Loucy (cell line): ENCODE data around the gene CLMN.

Experiments
- H2AFZ ChIP-seq: fragments of 200-600 bp; sonication (generic); 2 replicates; pipeline ENCODE4 v1.6.0; 2016; ENCODE audit warnings: antibody characterized with exemption, mild to moderate bottlenecking, low read length, moderate library complexity
- H3F3A ChIP-seq: fragments of 200-600 bp; 2 replicates; pipeline ENCODE4 v1.6.0; 2016; ENCODE audit warnings: antibody characterized with exemption, low read depth, mild to moderate bottlenecking
- H3K27me3 ChIP-seq: fragments of 200-600 bp; sonication (generic); 2 replicates; pipeline ENCODE4 v1.6.1; 2014; ENCODE audit warnings: low read length, mild to moderate bottlenecking; ENCODE audit not compliant: insufficient read depth, poor library complexity, severe bottlenecking
- H3K36me3 ChIP-seq: fragments of 200-600 bp; sonication (generic); 2 replicates; pipeline ENCODE4 v1.6.1; 2016; ENCODE audit warnings: low read length; ENCODE audit not compliant: insufficient read depth
- H3K4me1 ChIP-seq: fragments of 200-600 bp; sonication (generic); 2 replicates; pipeline ENCODE4 v1.5.1; 2014; ENCODE audit warnings: low read length, mild to moderate bottlenecking; ENCODE audit not compliant: insufficient read depth, poor library complexity, severe bottlenecking
- H3K4me2 ChIP-seq: fragments of 200-600 bp; sonication (generic); 2 replicates; pipeline ENCODE4 v1.6.0; 2014; ENCODE audit warnings: antibody characterized with exemption, low read length, low read depth, mild to moderate bottlenecking; ENCODE audit not compliant: poor library complexity, severe bottlenecking
- H3K4me3 ChIP-seq: fragments of 200-600 bp; sonication (generic); 2 replicates; pipeline ENCODE4 v1.5.1; 2014; ENCODE audit warnings: low read length, mild to moderate bottlenecking, mixed read lengths; ENCODE audit not compliant: poor library complexity, severe bottlenecking
- H3K79me2 ChIP-seq: fragments of 200-600 bp; sonication (generic); 2 replicates; pipeline ENCODE4 v1.6.1; 2014; ENCODE audit warnings: low read length; ENCODE audit not compliant: insufficient read depth
- H3K9ac ChIP-seq: fragments of 200-600 bp; sonication (generic); 2 replicates; pipeline ENCODE4 v1.6.0; 2014; ENCODE audit warnings: mild to moderate bottlenecking, low read depth, low read length, moderate library complexity; ENCODE audit not compliant: poor library complexity, severe bottlenecking
- H3K9me2 ChIP-seq: fragments of 200-600 bp; sonication (generic); replicated peaks from 2 replicates; pipeline ENCODE4 v1.6.1; 2016; ENCODE audit warnings: low read depth, low read length, mixed read lengths
- H3K9me3 ChIP-seq: fragments of 200-600 bp; sonication (generic); 2 replicates; pipeline ENCODE4 v1.6.1; 2014; ENCODE audit warnings: mild to moderate bottlenecking, antibody characterized with exemption, low read length, low read depth; ENCODE audit not compliant: insufficient read depth
- H4K20me1 ChIP-seq: fragments of 200-600 bp; sonication (generic); 2 replicates; pipeline ENCODE4 v1.6.0; 2014; ENCODE audit warnings: antibody characterized with exemption, low read length, mild to moderate bottlenecking; ENCODE audit not compliant: insufficient read depth, poor library complexity, severe bottlenecking
- EZH2phosphoT487 ChIP-seq: fragments of 200-600 bp; IDR thresholded peaks from 2 replicates; pipeline ENCODE4 v1.6.1; 2018; ENCODE audit warnings: antibody characterized with exemption, mild to moderate bottlenecking, moderate library complexity, borderline replicate concordance
- TF ChIP-seq, protein P1 (sequence below): fragments of 200-600 bp; sonication (generic); conservative IDR thresholded peaks from 2 replicates; pipeline ENCODE4 v1.5.1; 2014; ENCODE audit warnings: mild to moderate bottlenecking, antibody characterized with exemption, low read length

Gene CLMN

DNA sequence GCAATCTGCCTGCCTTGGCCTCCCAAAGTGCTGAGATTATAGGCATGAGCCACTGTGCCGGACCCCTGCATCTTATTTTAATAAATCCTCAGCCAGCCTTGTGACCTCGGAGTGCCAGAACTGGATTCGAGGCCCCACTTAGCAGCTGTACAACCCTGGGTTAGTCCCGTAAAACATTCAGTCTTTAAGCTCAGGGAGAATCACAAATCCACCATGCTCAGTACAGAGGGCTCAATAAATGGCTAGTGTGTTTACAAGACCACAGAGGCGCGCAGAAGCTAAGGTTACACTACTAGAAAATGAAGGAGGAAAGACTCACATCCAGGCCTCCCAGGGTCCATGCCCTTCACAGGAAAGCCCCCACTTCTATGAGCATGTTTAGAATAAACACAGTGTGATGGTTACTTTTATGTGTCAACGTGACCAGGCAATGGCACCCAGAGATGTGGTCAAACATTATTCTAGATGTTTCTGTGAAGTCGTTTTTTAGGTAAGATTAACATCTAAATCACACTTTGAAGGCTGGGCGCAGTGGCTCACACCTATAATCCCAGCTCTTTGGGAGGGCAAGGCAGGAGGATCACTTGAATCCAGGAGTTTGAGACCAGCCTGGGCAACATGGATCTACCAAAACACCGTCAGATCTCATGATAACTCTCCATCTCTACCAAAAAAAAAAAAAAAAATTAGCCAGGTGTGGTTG, 55.3 kb downstream of the CLMN start:
- Histone ChIP-seq H3K36me3 (no peaks in the 10 kb centered on the region), H3K4me3 (no peak overlapping the region), H3K9ac (no peak overlapping the region), H3K79me2 (no peaks in the 10 kb centered on the region), H3K27me3 (no peaks in the 10 kb centered on the region), H3K4me2 (no peak overlapping the region), H3K9me3 (no peaks in the 10 kb centered on the region), H3K4me1 (peaks cover 42% of the 10 kb centered on the region), H4K20me1 (no peaks in the 10 kb centered on the region), H3F3A (no peaks in the 10 kb centered on the region), H2AFZ (no peak overlapping the region), H3K9me2 (no peaks in the 10 kb centered on the region)
- no peak for TF ChIP-seq EZH2phosphoT487
- TF ChIP-seq, protein P1, sequence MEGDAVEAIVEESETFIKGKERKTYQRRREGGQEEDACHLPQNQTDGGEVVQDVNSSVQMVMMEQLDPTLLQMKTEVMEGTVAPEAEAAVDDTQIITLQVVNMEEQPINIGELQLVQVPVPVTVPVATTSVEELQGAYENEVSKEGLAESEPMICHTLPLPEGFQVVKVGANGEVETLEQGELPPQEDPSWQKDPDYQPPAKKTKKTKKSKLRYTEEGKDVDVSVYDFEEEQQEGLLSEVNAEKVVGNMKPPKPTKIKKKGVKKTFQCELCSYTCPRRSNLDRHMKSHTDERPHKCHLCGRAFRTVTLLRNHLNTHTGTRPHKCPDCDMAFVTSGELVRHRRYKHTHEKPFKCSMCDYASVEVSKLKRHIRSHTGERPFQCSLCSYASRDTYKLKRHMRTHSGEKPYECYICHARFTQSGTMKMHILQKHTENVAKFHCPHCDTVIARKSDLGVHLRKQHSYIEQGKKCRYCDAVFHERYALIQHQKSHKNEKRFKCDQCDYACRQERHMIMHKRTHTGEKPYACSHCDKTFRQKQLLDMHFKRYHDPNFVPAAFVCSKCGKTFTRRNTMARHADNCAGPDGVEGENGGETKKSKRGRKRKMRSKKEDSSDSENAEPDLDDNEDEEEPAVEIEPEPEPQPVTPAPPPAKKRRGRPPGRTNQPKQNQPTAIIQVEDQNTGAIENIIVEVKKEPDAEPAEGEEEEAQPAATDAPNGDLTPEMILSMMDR, result no peak

GRCh38 chr14:95263527-95264231, 56.0 kb downstream of the CLMN start:
- Histone ChIP-seq H3K4me3 (no peak overlapping the region), H3F3A (no peaks in the 10 kb centered on the region), H3K4me1 (peaks cover 42% of the 10 kb centered on the region), H3K9me3 (no peaks in the 10 kb centered on the region), H3K27me3 (no peaks in the 10 kb centered on the region), H3K4me2 (no peak overlapping the region), H3K36me3 (no peaks in the 10 kb centered on the region), H3K9me2 (no peaks in the 10 kb centered on the region), H2AFZ (no peak overlapping the region), H3K79me2 (no peaks in the 10 kb centered on the region), H4K20me1 (no peaks in the 10 kb centered on the region), H3K9ac (no peak overlapping the region)
- no peak for TF ChIP-seq EZH2phosphoT487
- TF ChIP-seq, protein P1, result no peak

DNA sequence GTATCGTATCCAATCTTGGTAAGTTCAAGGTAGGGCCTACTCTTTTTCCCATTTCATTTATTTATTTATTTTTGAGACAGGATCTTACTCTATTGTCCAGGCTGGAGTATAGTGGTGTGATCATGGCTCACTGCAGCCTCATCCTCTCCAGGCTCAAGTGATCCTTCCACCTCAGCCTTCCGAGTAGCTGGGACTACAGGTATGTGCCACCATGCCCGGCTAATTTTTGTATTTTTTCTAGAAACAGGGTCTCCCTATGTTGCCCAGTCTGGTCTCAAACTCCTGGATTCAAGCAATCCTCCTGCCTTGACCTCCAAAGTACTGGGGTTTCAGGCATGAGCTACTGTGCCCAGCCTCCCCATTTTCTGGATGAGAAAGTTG, 57.2 kb downstream of the CLMN start:
- H3K4me3 ChIP-seq, result no peak overlapping the region
- H2AFZ ChIP-seq, result no peak overlapping the region
- H3K9ac ChIP-seq, result no peak overlapping the region
- no peaks in the 10 kb centered on the region for H3K9me2 ChIP-seq
- H3F3A ChIP-seq, result no peaks in the 10 kb centered on the region
- H3K79me2 ChIP-seq, result no peaks in the 10 kb centered on the region
- H3K4me1 ChIP-seq, result peaks cover 31% of the 10 kb centered on the region
- no peaks in the 10 kb centered on the region for H4K20me1 ChIP-seq
- H3K9me3 ChIP-seq, result no peaks in the 10 kb centered on the region
- H3K27me3 ChIP-seq, result no peaks in the 10 kb centered on the region
- TF ChIP-seq EZH2phosphoT487, result no peak
- TF ChIP-seq, protein P1, result no peak
- no peaks in the 10 kb centered on the region for H3K36me3 ChIP-seq
- H3K4me2 ChIP-seq, result no peak overlapping the region
